SK-N-SH treated with all-trans-retinoic acid at 6 μM for 48 hours (cell line): Measurements from ENCODE around the gene VIM.

Experiments
- BACH2 ChIP-seq: fragments of 250-450 bp; sonication (Bioruptor Pico); IDR thresholded peaks from 2 replicates; pipeline ENCODE4 v1.9.0; 2021; ENCODE audit warnings: mild to moderate bottlenecking, borderline replicate concordance
- CSDC2 ChIP-seq: fragments of 250-450 bp; sonication (Bioruptor Pico); IDR thresholded peaks from 2 replicates; pipeline ENCODE4 v1.5.0; 2020; ENCODE audit warnings: mild to moderate bottlenecking, moderate library complexity
- ISL1 ChIP-seq: fragments of 250-450 bp; sonication (Bioruptor Pico); IDR thresholded peaks from 2 replicates; pipeline ENCODE4 v2.1.2; 2022; ENCODE audit warnings: mild to moderate bottlenecking, moderate library complexity
- PATZ1 ChIP-seq: fragments of 250-450 bp; sonication (Bioruptor Pico); IDR thresholded peaks from 2 replicates; pipeline ENCODE4 v1.8.0; 2020; ENCODE audit warnings: mild to moderate bottlenecking, moderate library complexity, borderline replicate concordance
- POU6F1 ChIP-seq: fragments of 250-450 bp; sonication (Bioruptor Pico); IDR thresholded peaks from 2 replicates; pipeline ENCODE4 v1.8.0; 2021; ENCODE audit warnings: low read depth, mild to moderate bottlenecking, moderate library complexity, borderline replicate concordance
- ZC3H10 ChIP-seq: fragments of 250-450 bp; sonication (Bioruptor Pico); IDR thresholded peaks from 2 replicates; pipeline ENCODE4 v1.5.1; 2021; ENCODE audit warnings: mild to moderate bottlenecking, moderate library complexity
- ZFP3 ChIP-seq: fragments of 250-450 bp; sonication (Bioruptor Pico); IDR thresholded peaks from 2 replicates; pipeline ENCODE4 v1.5.0; 2020; ENCODE audit warnings: mild to moderate bottlenecking, moderate library complexity

- TF ChIP-seq BACH2 (CRISPR knock-in tag), result no peak
- TF ChIP-seq ISL1 (CRISPR knock-in tag), result no peak
- no peak for TF ChIP-seq PATZ1 (CRISPR knock-in tag)
- no peak for TF ChIP-seq POU6F1 (CRISPR knock-in tag)
- no peak for TF ChIP-seq ZC3H10 (CRISPR knock-in tag)
- no peak for TF ChIP-seq ZFP3 (CRISPR knock-in tag)
- no peak for TF ChIP-seq CSDC2 (CRISPR knock-in tag)
These were observed 10.3 kb upstream of the VIM start for GRCh38 chr10:17217631-17218232.
